ENCODE data around the gene IL37.

Gene IL37

DNA sequence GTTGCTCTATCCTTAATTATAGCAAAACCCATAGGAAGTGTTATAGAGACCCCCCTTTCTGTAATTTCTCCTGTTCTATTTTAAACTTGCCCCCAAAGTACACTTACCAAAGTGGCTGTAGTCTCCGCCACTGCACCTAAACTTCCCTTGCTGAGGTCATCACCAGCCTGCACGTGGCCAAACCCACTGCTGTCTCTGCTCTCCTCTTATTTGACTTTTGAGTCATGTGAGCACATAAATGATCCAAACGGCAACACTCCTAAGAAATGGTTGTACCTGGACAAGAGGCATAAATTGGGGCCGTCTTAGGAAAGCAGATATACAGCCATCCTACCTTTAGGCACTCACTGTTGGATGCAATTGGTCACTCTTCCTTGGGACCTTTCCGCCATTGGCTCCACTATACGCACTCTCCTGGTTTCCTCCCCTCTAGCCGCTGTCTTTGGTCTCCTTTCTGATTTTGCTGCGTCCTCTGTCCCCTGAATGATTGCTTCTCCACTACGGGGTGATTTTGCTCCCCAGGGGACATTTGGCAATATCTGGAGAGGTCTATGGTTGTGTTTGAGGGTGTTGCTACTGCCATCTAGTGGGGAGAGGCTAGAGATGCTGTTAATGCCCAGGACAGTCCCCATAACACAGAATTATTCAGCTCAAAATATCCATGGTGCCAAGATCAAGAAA lies 47.6 kb downstream of the IL37 start:
- TF ChIP-seq, protein P1, sequence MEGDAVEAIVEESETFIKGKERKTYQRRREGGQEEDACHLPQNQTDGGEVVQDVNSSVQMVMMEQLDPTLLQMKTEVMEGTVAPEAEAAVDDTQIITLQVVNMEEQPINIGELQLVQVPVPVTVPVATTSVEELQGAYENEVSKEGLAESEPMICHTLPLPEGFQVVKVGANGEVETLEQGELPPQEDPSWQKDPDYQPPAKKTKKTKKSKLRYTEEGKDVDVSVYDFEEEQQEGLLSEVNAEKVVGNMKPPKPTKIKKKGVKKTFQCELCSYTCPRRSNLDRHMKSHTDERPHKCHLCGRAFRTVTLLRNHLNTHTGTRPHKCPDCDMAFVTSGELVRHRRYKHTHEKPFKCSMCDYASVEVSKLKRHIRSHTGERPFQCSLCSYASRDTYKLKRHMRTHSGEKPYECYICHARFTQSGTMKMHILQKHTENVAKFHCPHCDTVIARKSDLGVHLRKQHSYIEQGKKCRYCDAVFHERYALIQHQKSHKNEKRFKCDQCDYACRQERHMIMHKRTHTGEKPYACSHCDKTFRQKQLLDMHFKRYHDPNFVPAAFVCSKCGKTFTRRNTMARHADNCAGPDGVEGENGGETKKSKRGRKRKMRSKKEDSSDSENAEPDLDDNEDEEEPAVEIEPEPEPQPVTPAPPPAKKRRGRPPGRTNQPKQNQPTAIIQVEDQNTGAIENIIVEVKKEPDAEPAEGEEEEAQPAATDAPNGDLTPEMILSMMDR (IDR thresholded peaks at IDR 0.05): peak; percentile 48
- Histone ChIP-seq H3K27ac (no peak overlapping the region), H3K27me3 (no peaks in the 10 kb centered on the region), H3K4me3 (ENCODE audit: low read depth in 1 of 2, low read length in 1 of 2) (no peak overlapping the region), H3K4me1 (ENCODE audit: control insufficient read depth in 1 of 2, insufficient read depth in 1 of 2, low read depth in 1 of 2, low read length in 1 of 2) (no peaks in the 10 kb centered on the region), H3K36me3 (no peaks in the 10 kb centered on the region), H3K9me3 (no peaks in the 10 kb centered on the region)

DNA sequence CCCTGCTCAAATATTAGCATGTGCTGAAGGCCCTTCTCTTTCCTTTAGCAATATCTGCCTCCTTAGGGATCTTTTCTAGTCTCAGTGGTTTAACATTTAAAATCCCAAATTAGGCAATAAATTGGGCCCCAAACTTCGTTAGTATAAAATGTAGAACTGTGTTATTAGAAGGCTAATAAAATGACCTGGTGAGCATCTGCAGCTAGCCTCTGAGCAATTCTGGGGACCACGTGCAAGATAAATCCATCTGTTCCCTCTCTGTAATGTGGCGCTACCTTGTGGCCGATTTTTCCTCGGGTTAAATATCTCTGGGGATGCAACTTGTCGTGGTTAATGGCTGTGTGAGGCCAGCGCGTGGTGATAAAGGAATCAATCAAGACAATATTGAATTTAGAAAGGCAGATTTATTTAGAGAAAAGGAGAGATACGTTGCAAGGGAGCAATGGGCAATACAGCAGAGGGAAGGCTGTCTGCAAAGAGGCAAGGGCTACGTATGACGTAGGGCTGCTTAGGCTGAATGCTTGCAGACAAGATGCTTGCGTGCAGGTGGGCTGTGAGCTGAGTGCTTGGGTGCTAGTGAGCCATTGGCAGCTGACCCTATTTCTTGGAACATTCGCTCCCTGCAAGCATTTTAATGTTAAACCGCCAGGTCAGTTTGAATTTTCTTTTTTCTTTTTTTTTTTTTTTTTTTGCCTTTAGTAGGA lies 48.3 kb downstream of the IL37 start:
- Histone ChIP-seq H3K9me3 (no peaks in the 10 kb centered on the region), H3K4me1 (ENCODE audit: control insufficient read depth in 1 of 2, insufficient read depth in 1 of 2, low read depth in 1 of 2, low read length in 1 of 2) (no peaks in the 10 kb centered on the region), H3K4me3 (ENCODE audit: low read depth in 1 of 2, low read length in 1 of 2) (no peak overlapping the region), H3K27ac (no peak overlapping the region), H3K36me3 (no peaks in the 10 kb centered on the region), H3K27me3 (no peaks in the 10 kb centered on the region)
- TF ChIP-seq, protein P1 (IDR thresholded peaks at IDR 0.05): no peak

DNA sequence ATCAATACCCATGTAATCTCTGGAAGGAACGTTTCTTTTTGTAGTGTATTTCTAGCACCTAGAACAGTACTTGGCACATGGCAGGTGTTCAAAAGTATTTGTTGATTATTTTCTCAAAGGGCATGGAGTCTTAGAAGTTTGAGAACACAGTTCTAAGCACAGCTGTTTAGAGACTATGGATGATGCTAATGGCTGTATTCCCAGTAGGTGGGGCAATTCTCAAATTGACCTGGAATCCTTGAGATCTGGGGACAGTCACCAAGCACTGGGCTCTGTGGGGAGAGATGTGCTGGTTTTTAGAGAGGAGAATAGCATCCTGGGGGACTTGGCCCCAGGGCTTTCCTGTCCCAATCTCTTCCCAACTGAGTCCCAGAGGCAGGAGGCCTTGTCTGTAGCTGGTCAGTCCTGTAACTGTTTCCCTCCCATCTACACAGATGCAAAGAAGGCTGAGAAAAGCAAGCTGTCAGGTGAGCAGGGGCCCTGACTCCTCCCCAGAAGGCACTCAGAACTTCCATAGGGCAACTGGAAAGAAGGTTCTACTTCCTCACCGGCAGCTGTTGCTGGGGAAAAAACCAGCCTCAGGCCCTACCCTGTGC lies 49.4 kb downstream of the IL37 start:
- H3K4me1 ChIP-seq (ENCODE audit: control insufficient read depth in 1 of 2, insufficient read depth in 1 of 2, low read depth in 1 of 2, low read length in 1 of 2): no peaks in the 10 kb centered on the region
- no peaks in the 10 kb centered on the region for H3K9me3 ChIP-seq
- H3K4me3 ChIP-seq (ENCODE audit: low read depth in 1 of 2, low read length in 1 of 2): no peak overlapping the region
- no peaks in the 10 kb centered on the region for H3K36me3 ChIP-seq
- no peak overlapping the region for H3K27ac ChIP-seq
- TF ChIP-seq, protein P1 (IDR thresholded peaks at IDR 0.05): no peak
- no peaks in the 10 kb centered on the region for H3K27me3 ChIP-seq

DNA sequence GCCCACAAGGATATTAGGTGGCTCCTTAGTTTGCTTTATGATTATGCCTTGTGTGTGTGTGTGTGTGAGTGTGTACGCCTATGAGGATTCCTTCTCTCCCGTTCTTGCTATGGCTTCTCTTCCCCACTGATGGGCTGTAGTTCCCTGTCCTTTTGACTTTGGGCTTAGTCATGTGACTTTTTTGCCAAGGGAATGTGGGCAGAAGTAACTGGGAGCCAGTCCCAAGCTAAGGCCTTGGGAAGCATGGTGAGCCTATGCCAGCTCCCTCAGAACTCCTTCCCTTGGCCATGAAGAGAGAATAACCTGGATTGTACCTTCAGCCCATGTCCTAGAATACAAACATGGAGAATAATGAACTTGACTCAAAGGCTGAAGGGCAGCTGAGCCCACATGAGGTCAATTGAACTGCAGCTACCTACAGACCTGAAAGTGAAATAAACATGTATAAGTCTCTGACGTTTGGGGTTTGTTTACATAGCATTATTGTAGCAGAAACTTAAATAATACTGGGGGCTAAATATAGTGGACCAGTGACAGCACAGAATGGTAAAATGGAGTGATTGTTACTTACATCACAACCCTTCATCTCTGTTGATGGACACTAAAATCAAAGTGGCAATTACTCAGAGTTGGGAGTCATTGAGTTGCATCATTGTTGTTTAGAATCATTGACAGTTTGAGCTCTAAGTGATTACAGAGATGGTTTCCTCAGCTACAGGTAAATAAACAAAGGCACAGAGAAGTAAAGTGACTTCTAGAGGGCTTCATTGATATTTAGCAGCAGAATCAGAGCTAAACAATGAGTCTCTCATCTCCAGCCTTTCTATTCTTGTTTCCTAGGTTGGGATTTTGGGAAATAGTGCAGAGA lies 51.6 kb downstream of the IL37 start:
- no peaks in the 10 kb centered on the region for H3K27me3 ChIP-seq

DNA sequence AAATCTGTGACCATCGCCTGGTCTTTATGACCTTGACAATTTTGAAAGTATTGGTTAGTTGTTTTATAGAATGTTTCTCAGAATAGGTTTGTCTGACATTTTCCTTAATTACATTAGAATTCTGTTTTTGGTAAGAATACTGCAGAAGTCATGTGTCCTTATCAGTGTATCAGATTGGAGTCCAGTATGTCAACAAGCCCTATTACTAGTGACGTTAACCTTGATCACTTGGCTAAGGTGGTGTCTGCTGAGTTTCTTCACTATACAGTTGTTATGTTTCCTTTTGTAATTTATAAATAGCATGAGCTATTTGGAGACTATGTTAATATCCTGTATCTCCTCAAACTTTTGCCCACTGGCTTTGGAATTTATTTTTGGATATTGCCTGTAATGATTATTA lies 56.1 kb downstream of the IL37 start:
- H3K4me3 ChIP-seq (ENCODE audit: low read depth in 1 of 2, low read length in 1 of 2): no peak overlapping the region
- H3K9me3 ChIP-seq: no peaks in the 10 kb centered on the region
- H3K27ac ChIP-seq: no peak overlapping the region
- TF ChIP-seq, protein P1 (IDR thresholded peaks at IDR 0.05): no peak
- no peaks in the 10 kb centered on the region for H3K27me3 ChIP-seq
- no peaks in the 10 kb centered on the region for H3K36me3 ChIP-seq
- H3K4me1 ChIP-seq (ENCODE audit: control insufficient read depth in 1 of 2, insufficient read depth in 1 of 2, low read depth in 1 of 2, low read length in 1 of 2): no peaks in the 10 kb centered on the region

More for the DNA sequence above, 51.6 kb downstream of the IL37 start:
- Histone ChIP-seq H3K4me1 (ENCODE audit: control insufficient read depth in 1 of 2, insufficient read depth in 1 of 2, low read depth in 1 of 2, low read length in 1 of 2) (no peaks in the 10 kb centered on the region), H3K36me3 (no peaks in the 10 kb centered on the region), H3K27ac (no peak overlapping the region), H3K4me3 (ENCODE audit: low read depth in 1 of 2, low read length in 1 of 2) (no peak overlapping the region), H3K9me3 (no peaks in the 10 kb centered on the region)
- TF ChIP-seq, protein P1 (IDR thresholded peaks at IDR 0.05): no peak

All from neutrophil (primary cell).